Right kidney (tissue), 1 donor: ENCODE measurements around the gene CROCC.
A peak's percentile ranks its signal among the peaks of the same experiment; 100 is the strongest.
"Not testable (repeated sequence)": the region's sequence is repeated elsewhere in the genome, so short reads cannot be mapped to it uniquely, and the experiment has no call there.

ENCODE experiments used
- DNase-seq: peaks from one replicate; pipeline ENCODE4 v3.0.0-alpha.2; 2016

CROCC gene

GRCh38 chr1:16938351-16939321 lies 16.9 kb downstream of the CROCC start:
- no peak for DNase-seq

- not testable (repeated sequence) for DNase-seq
Measured at GRCh38 chr1:16939386-16940180, 17.9 kb downstream of the CROCC start.

- no peak for DNase-seq
Measured at GRCh38 chr1:16944038-16944437, 22.3 kb downstream of the CROCC start.

- DNase-seq, result not testable (repeated sequence)
Measured at GRCh38 chr1:16945512-16945911, 23.8 kb downstream of the CROCC start.

- not testable (repeated sequence) for DNase-seq
Measured at GRCh38 chr1:16946185-16946584, 24.5 kb downstream of the CROCC start.

- no peak for DNase-seq
Measured at GRCh38 chr1:16946646-16947045, 24.9 kb downstream of the CROCC start.

- DNase-seq, result not testable (repeated sequence)
Measured at GRCh38 chr1:16948282-16948891, 26.7 kb downstream of the CROCC start.

- not testable (repeated sequence) for DNase-seq
Measured at GRCh38 chr1:16949026-16949425, 27.3 kb downstream of the CROCC start.

GRCh38 chr1:16952376-16952775 lies 30.6 kb downstream of the CROCC start:
- not testable (repeated sequence) for DNase-seq

- DNase-seq, result no peak
Measured at GRCh38 chr1:16954579-16954978, 32.8 kb downstream of the CROCC start.

- no peak for DNase-seq
Measured at GRCh38 chr1:16955186-16955585, 33.5 kb downstream of the CROCC start.

- no peak for DNase-seq
Measured at GRCh38 chr1:16956775-16957174, 35.0 kb downstream of the CROCC start.

- no peak for DNase-seq
Measured at GRCh38 chr1:16957731-16958130, 36.0 kb downstream of the CROCC start.

GRCh38 chr1:16958475-16958874 lies 36.7 kb downstream of the CROCC start:
- DNase-seq, result no peak

- DNase-seq, result peak; percentile 72
Measured at GRCh38 chr1:16960560-16961296, 39.0 kb downstream of the CROCC start.

- DNase-seq, result no peak
Measured at GRCh38 chr1:16961297-16962133, 39.8 kb downstream of the CROCC start.

- DNase-seq, result not testable (repeated sequence)
Measured at GRCh38 chr1:16964169-16964568, 42.4 kb downstream of the CROCC start.

GRCh38 chr1:16965486-16966067 lies 43.8 kb downstream of the CROCC start:
- DNase-seq, result no peak

GRCh38 chr1:16966282-16966681 lies 44.6 kb downstream of the CROCC start:
- DNase-seq, result no peak

- DNase-seq, result no peak
Measured at GRCh38 chr1:16967095-16967575, 45.4 kb downstream of the CROCC start.
